Measurements from ENCODE around the gene CLCN7.
"Not testable (repeated sequence)": the region's sequence is repeated elsewhere in the genome, so short reads cannot be mapped to it uniquely, and the experiment has no call there.

CLCN7 gene

DNA sequence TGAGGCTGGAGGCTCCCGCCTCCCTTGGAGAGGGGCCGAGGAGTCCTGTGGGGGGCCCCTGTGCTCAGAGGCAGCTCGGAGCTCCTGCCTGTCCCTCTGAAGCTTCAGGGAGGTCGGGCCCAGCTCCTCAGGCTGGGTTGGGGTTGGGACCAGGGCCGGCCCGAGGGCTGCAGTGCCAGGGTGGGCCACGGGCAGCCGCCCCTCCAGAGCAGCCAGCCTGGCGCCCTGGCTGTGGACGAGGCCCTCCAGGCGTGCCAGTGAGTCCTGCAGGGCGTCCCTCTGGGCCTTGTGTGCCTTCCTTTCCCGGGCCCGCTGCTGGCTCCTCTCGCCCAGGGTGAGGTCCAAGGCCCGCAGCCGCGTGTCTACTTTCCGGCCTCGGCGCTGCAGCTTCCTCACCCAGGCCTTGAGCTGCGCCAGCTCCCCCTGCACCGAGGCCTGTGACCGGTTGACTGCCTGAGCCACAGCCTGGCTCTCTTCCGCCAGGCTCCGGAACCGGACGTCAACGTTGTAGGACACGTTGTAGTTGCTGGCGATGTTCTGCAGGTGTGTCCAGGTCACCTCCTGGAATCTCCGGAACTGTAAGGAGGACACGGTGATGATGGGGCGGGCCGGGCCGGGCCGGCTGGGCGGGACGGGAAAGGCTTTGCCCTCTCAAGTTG is 12.7 kb upstream of the CLCN7 start:
- DNase-seq (ENCODE audit: low spot score): no peak

DNA sequence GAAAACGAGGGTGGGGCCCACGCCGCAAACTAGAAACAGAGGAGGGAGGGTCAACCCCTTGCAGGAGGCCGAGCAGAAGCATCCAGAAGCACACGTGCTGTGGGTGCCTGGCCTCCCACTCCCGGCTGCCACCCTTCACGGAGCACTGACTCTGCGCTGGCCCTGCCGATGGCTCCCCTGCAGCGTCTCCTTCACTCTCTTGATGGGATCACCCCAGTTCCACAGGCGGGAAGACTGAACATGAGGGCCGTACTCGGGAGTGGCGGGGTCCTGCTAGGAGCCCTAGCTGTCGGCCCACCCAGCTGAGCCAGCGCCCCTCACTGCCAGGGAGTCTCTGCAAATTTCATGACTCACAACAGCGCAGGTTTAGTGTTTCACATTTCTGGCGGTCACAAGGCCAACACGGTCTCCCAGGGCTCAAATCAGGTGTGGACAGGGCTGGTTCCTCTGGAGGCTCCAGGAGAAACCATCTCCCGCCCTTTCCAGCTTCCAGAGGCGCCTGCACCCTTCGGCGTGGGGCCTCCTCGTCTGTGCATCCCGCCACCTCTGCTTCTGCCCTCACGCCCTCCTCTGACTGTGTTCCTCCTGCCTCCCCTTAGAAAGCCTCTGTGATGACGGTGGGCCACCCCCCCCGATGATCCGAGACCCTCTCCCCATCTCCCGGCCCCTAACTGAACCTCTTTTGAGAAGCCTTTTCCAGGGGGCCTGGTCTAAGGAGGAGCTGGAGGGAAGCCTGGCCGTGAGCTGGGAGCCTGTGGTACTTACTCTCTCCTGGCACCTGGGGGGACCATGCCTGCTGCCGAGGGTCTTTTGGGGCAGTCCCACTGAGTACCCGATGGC is 11.9 kb upstream of the CLCN7 start:
- DNase-seq (ENCODE audit: low spot score): no peak

DNA sequence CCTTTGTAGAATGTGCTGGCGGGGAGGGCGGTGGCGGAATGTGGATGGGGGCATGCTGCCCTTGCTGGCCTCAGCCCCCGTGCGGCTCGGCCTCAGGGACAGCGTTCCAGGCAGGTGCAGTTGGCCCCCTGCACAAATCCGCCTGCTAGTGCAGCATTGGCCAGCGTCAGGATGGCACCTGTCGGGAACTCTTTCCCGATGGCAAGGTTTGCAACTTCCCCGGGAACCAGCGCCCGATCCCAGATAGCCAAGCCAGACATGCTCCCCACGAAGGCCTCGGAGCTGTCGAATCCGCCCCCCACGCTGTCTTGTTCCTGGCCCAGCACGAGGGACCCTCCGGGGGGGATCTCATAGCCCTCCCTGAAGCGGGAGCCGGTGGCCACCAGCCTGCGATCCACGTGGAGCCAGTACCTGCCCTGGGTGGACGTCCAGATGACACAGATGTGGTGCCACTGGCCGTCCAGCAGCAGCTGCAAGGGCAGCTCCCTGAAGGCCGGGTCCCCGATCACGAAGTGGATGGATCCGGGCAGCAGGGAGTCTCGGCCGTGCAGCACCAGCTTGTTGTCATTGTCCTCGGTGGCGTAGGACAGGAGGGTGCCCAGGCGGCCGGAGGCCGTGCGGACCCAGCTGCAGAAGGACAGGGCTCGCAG is 11.1 kb upstream of the CLCN7 start:
- DNase-seq (ENCODE audit: low spot score): no peak

DNA sequence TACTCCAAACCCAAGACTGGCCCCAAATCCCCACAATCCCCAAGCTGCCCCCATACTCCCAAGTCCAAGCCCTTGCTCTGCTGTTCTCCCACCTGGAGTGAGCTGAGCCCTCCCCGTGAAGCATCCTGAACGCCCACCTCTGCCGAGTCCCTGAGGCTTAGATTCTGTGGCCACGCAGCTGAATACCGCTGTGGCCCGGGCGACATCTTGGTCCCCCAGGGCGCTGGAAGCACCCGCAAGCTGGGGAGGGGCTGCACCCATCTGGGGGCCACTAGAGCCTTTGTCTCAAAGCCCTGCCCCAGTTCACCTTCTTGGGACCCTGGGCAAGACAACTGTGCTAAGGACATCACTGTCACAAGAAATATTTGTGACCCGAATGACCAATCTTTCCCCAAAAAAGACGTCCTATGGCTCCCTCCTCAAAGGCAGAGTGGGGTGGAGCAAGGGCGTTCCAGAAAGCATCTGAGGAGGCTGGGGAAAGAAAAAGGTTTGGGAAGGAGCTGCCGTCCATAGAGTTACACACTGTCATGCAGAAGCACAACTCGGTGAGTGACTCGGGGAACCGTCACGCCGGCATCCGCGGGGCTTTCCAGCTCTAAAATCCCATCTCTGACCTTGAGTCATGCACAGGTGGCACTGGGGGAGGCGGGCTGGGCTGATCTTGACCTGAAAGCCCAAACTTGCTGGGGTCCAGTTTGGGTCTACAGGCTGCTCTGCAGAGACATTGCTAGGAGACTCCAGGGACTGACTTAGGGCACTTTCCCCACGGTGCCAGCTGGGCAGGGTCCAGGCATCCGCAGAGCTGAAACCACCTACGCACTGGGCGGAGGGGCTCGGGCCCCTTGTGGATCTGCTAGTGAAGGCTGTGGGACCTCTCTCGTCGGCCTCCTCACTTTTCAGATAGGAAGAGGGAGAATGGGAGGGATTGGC is 7.3 kb upstream of the CLCN7 start:
- no peak for DNase-seq (ENCODE audit: low spot score)

DNA sequence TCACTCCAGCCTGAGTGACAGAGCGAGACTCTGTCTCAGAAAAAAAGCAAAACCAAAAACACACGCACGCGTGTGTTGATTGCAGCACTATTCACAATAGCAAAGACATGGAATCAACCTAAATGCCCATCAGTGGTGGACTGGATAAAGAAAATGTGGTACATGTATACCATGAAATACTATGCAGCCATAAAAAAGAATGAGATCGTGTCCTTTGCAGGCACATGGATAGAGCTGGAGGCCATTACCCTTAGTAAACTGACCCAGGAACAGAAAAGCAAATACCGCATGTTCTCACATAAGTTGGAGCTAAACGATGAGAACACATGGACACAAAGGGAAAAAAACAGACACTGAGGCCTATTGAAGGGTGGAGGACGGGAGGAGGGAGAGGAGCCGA is 4.1 kb upstream of the CLCN7 start:
- DNase-seq (ENCODE audit: low spot score): not testable (repeated sequence)

DNA sequence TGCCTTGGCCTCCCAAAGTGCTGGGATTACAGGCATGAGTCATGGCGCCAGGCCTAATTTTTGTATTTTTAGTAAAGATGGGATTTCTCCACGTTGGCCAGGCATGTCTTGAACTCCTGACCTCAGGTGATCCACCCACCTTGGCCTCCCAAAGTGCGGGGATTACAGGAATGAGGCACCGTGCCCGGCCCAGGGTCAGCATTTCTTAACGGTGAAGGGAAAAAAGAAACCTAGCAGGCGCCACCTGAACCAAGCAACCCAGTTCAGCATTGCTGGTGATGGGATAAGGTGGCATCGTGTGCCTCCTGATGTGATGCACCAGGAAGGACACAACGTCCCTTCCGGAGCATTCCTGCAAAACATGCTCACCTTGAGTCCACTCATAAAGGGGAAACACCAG is 2.2 kb upstream of the CLCN7 start:
- no peak for DNase-seq (ENCODE audit: low spot score)

DNA sequence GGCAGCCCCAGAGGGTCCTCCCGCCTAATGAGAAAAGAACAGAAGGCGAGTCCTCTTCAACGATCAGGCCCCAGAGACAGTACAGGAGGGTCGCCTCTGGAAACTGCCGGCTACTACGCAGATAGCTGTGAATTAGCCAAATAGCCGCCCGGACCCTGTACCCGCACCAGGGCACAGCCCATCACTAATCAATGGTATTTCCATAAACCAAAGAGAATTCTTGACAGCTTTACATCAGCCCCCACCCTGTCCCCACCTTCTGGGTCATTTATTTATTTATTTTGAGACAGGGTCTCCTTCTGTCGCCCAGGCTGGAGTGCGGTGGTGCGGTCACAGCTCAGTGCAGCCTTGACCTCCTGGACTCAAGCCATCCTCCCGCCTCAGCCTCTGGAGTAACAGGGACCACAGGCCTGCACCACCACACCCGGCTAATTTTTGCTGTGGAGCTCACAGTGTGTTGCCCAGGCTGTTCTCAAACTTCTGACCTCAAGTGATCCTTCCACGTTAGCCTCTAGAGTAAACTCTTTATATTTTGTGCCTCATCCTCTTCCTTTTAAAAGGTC is 805 bp upstream of the CLCN7 start:
- DNase-seq (ENCODE audit: low spot score): no peak

DNA sequence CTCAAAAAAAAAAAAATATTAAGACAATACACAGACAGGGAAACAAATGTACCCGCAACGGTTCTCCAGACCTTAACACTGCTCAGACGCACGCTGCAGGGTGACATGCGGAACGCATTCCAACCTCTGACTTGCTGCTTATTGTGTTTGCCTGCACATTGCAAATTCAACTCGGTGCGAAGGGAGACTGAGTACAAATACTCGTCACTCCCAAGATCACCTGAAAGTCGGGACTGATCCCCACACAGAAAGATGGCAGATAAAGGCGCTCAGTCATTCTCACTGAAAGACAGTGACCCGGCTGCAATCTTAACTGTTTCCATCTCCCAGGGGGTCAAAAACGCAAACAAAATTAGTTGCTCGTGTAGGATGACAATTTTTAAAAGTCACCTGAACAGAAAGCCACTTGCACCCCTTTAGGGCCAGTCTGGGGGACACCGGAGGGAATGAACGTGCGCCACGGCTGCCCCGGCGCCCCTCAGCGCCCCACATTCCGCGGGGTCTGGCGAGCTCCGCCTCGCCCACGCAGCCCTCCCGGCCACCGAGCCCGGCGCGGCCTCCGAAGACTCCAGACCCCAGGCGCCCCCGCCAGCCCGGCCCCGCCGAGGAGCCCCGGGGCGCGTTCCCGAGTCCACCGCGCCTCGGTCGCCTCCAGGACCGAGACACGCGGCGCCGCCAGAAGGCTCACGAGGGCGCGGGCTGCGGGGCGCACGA is 589 bp downstream of the CLCN7 start:
- no peak for DNase-seq (ENCODE audit: low spot score)

DNA sequence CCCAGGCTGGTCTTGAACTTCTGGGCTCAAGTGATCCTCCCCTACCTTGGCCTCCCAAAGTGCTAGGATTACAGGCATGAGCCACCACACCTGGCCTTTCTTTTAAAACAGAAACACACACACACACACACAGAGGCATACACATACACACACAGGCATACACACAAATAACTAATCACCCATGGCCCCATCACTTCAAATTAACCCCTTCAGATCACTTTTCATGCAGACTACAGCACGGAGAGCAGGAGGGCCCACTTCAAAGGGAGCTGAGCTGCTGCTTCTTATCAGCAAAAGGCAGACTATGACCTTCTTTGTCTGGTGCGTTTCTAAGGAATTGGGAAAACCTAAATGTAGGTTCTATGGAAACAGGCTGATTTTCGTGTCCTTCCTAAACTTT is 1.9 kb downstream of the CLCN7 start:
- DNase-seq (ENCODE audit: low spot score): no peak

DNA sequence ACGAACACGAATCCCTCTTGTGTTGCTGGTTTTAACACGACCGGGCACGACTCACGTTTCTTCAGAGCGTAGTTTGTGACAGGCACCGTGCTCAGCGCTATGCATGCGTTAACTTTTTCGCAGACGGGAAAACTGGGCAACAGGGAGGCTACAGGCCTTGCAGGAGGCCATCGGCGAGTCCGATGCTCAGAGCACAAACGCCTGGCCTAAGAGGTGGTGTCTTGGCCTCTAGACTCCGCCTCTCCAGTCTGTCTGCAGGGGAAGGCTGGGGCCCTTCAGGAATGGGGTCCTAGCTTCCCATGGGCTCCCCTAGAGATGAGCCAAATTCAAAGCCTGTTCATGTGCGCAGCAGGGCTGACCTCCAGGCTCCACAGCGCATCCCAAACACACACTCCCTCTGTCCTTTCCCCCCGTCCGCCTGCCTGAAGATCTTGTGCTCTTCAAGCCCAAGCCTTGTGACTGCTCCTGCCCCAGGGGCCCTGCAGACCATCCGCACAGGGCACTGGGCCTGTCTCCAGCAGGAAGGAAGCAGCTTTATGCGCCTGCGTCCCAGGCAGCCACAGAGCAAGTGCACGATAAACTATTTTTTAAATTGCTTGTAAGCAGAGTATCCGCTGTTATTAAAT is 3.1 kb downstream of the CLCN7 start:
- DNase-seq (ENCODE audit: low spot score): no peak

DNA sequence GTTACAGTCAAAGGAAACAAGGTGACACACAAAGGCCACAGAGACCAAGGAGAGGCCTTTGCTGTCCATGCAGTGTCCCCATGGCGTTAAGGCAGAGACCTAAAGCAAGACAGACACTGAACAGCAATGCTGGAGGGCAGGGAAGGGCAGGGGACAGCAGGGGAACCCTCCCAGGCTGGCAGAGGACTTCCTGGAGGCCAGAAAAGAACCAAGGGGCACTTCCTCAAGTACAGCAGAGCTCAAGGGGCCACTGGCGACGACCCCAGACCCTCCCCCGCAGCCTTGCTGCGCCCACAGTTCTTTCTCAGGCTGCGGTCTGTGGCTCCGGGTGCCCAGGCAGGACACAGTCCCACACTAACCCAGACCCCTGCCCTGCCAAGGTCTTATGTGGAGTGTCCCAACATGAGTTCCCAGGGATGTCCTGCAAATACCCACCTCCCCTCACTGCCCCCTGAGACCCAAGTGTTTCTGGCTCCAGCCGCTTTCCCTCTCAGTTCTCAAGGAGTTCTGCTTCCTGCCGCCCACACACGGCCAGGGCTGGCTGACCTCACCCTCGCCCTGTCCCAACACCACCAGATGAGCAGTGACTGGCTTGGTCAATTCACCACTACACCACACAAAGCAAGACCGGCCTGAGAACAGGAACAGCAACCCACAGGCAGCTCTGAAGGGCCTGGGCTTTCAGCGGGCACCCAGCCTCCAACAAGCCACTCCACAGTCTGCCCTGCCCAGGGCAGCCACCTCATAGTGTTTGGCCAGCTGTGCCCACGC is 4.2 kb downstream of the CLCN7 start:
- DNase-seq (ENCODE audit: low spot score): no peak

DNA sequence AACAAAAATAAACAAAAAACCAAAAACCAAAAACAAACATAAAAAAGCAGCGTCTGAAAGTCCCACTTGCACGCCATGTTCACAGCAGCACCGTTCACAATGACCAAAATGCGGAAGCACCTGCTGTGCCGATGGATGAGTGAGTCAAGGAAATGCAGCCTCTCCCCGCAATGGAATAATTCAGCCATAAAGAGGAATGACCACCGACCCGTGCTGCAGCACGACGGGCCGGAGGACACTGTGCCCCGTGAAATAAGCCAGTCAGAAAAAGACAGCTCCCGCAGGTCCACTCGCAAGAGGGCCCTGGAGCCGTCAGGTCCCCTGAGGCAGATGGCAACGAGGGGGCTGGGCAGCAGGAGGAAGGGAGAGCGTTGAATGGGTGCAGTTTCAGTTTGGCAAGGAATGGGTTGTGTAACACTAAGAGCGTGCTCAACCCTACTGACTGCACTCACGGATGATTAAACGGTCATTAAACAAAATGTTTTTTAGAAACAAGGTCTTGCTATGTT is 5.1 kb downstream of the CLCN7 start:
- DNase-seq (ENCODE audit: low spot score): no peak

DNA sequence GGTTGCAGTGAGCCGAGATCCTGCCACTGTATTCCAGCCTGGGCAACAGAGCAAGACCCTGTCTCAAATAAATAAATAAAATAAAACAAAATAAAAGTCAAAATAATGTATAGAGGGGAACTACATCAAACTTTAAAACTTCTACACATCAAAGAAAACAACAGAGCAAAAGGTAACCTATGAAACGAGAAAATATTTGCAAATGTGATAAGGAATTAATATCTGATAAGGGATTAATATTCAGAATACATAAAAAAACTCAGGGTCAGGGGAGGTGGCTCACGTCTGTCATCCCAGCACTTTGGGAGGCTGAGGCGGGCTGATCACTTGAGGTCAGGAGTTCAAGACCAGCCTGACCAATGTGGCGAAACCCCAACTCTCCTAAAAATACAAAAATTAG is 5.7 kb downstream of the CLCN7 start:
- DNase-seq (ENCODE audit: low spot score): not testable (repeated sequence)

DNA sequence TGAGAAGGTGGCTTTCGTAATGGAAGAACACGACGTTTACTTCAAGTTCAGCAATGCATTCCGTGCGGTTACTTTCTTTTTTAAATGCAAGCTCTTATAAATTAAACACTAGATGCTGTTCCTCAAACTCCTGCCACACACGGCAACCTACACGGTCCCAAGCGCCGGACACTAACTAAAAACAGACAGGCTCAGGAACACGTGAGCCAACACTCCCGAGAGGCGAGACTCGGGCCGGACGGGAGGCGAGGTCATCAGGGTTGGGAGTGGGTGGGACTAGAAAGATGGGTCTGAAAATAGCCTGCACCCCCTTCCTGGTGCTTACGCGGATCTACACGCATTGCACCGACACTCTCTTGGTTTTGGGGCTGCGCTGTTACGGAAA is 6.4 kb downstream of the CLCN7 start:
- DNase-seq (ENCODE audit: low spot score): no peak

DNA sequence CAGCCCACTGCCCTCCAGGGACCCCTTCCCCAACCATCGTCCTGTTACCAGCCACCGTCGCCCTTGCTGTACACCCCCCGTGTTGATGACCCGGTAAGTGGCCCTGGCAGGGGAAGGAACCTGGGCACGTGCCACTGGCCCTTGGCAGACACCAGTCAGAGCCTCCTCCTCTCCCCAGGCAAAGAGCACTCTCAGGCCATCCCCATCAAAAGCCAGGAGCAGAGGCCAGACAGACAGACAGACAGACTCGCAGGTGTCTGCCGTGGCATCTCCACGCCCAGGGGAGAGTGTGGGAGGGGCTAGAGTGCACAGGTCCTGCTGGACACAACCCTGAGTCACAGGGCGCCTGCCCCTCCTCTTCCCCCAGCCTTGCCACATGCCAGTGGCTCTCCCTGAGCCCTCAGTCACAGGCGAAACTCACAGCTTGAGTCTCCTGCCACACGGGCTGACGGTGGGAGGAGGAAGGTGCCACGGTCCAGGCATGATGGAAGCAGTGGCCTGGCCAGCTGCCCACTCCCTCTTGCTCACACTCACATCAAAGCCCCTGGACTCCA is 7.8 kb downstream of the CLCN7 start:
- DNase-seq (ENCODE audit: low spot score): no peak

DNA sequence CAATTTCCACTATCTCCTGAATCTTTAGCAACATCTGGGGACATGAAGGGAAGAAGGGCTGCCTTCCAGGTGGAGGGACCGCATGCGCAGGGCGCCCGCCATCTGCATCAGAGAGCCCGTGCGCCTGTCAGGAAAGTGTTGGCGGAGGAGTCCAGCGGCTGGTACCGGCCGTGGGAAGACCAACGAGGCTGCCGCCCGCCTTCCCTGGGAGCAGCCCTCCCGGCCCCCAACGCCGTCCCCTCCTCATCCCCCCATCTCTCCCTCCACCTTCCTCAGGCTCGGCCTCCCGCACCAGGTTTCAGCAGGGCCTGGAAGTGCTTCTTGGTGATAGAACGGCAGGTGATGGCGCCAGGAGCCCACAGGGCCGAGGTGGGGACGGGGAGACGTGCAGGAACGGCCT is 8.8 kb downstream of the CLCN7 start:
- DNase-seq (ENCODE audit: low spot score): no peak

DNA sequence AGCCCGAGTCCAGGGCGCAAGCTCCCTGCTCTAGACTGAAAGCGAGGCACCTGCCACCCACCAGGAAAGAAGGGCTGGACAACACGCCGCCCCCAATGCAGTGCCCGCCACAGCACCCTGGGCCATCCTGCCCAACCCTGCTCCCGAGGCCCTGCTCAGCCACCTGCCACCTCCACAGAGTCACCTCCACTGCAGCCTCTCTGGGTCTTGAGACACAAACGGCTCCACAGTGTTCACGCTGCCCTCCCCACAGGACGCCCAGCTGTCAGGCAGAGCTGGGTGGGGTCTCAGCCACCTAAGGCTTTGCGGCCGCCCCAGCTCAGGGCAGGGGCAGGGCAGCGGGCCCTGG is 9.3 kb downstream of the CLCN7 start:
- no peak for DNase-seq (ENCODE audit: low spot score)

DNA sequence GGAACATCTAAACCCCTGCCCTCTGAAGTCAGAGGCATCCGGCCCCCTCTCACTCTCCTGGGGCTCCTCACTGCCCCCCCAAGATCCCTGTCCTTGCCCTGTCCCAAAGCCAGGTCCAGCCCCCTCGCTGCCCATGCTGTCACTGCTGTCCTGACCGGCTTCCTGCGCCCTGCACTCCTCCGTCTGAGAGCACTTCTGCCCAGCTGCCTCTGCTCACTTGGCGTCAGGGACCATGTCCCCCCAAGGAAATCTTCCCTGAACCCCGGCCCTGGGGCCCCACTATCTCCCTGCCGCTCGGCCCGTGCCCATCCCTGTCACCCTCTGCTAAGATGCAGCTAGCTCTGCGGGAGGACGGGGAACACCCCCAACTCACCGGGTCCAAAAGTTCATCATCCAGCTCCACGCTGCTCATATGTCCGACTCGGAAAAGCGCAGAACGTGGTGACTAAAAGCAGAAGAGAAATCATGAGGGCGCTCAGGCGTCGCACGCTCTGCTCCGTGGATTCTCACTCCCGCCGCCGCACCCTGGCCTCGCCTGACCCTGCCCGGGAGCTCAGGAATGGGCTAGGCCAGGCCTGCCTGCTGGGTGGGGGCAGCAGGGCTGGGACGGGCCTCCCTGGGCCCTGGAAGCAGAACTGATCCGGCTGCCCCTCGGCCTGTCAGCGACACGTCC is 9.8 kb downstream of the CLCN7 start:
- DNase-seq (ENCODE audit: low spot score): no peak
